GM12873 (cell line): ENCODE results near the gene FGD4.

ENCODE experiments used
- CTCF ChIP-seq: IDR thresholded peaks from 2 replicates; pipeline ENCODE4 v1.5.1; 2012; ENCODE audit warnings: low read depth, mild to moderate bottlenecking, moderate library complexity, low read length, control low read depth; ENCODE audit not compliant: insufficient read depth; ENCODE audit errors: missing control alignments

FGD4 gene

GRCh38 chr12:32522331-32523221, 123.2 kb downstream of the FGD4 start:
- TF ChIP-seq CTCF, result no peak

GRCh38 chr12:32532422-32532821, 133.1 kb downstream of the FGD4 start:
- TF ChIP-seq CTCF, result no peak

- TF ChIP-seq CTCF, result no peak
Measured at GRCh38 chr12:32532951-32533350, 133.6 kb downstream of the FGD4 start.

GRCh38 chr12:32533971-32534590, 134.7 kb downstream of the FGD4 start:
- no peak for TF ChIP-seq CTCF

GRCh38 chr12:32534698-32535097, 135.3 kb downstream of the FGD4 start:
- no peak for TF ChIP-seq CTCF

- TF ChIP-seq CTCF, result no peak
Measured at GRCh38 chr12:32535288-32535999, 136.1 kb downstream of the FGD4 start.

- no peak for TF ChIP-seq CTCF
Measured at GRCh38 chr12:32536000-32536345, 136.6 kb downstream of the FGD4 start.
